Measurements from ENCODE around the gene MYOCD.

DNA sequence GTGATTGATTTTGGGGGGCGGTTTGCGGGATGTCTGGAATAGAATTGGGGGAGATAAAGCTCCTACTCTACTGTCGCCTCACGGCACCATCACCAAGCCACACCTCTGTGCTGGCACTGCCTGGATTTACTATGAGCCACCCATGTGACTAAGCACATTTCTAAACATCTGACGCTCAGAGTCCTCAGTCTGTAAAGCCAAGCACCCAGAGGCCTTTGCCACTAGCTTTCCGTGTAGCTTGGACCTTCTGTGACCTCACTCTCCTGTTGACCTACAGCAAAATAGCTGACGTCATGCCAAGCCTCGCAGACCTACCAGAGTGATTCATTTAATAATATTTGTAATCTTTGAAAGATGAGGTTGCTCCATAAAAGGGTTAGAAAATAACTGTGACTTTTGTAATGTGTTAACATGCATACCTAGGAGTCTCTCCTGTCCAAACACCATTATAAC, 38.5 kb upstream of the MYOCD start:
- TF ChIP-seq, protein P1, sequence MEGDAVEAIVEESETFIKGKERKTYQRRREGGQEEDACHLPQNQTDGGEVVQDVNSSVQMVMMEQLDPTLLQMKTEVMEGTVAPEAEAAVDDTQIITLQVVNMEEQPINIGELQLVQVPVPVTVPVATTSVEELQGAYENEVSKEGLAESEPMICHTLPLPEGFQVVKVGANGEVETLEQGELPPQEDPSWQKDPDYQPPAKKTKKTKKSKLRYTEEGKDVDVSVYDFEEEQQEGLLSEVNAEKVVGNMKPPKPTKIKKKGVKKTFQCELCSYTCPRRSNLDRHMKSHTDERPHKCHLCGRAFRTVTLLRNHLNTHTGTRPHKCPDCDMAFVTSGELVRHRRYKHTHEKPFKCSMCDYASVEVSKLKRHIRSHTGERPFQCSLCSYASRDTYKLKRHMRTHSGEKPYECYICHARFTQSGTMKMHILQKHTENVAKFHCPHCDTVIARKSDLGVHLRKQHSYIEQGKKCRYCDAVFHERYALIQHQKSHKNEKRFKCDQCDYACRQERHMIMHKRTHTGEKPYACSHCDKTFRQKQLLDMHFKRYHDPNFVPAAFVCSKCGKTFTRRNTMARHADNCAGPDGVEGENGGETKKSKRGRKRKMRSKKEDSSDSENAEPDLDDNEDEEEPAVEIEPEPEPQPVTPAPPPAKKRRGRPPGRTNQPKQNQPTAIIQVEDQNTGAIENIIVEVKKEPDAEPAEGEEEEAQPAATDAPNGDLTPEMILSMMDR (conservative IDR thresholded peaks at IDR 0.05) = no peak
- TF ChIP-seq EZH2 (IDR thresholded peaks at IDR 0.05; ENCODE audit: low read depth) = no peak
